Measurements from ENCODE around the gene POLD1.

POLD1 gene

GRCh38 chr19:50444059-50444458 is 59.9 kb downstream of the POLD1 start:
- no peak for DNase-seq

GRCh38 chr19:50447053-50447452 is 62.9 kb downstream of the POLD1 start:
- no peak for DNase-seq

DNA sequence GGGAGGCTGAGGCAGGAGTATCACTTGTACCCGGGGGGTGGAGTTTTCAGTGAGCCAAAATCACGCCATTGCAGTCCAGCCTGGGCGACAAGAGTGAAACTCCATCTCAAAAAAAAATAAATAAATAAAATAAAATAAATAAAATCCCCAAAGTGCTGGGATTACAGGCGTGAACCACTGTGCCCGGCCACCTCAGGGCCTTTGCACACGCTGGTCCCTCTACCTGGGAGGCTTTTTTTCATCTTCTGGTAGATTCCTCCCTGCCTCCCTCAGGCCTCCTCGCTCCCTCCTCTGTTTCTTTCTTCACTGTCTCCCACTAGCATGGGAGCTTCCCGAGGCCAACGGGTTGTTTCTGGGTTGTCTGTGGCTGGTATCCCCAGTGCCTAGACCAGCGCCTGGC is 63.6 kb downstream of the POLD1 start:
- no peak for DNase-seq

DNA sequence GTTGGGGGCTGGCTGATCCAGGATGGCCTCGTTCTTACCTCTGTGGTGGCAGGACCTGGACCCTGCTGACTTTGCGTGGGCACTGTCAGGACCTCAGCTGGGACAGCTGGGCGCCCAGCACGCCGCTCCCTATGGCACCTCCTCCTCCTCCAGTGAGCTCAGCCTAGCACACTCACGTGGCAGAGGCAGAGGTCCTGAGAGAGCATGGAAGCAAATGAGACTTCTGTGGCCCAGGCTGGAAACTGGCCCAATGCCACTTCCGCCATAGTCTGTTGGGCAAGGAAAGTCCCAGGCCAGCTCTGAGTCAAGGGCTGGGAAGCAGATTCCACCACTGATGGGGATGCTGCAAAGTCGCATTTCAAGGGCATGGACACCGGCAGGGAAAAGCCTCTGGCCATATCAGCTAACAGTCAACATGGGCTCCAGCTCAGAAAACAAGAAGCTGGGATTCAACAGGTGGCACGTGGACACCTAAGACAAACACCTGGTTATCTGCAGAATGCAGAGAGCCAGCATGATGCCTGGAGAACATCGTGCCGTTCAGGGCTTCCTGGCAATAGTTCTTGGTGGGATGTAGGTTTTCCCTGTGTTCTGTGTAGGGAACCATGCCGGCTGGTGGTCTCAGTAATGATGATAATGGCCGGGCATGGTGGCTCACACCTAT is 65.2 kb downstream of the POLD1 start:
- DNase-seq: no peak

- no peak for DNase-seq
These were observed 66.4 kb downstream of the POLD1 start for GRCh38 chr19:50450369-50451222.

DNA sequence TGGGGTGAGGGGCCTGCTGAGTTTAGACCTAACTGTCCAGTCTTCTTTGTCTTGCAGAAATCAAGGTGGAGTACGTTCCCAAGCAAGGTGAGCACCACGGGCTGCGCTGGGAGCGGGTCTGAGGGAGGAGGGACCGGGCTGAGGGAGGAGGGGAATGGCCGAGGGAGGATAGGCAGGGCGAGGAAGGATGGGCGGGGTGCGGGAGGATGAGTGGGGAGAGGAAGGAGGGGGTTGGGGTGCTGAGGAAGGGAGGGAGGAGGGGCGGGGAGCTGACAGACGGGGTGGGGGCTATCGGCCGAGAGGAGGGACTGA is 67.0 kb downstream of the POLD1 start:
- DNase-seq: no peak

GRCh38 chr19:50453243-50453642 is 69.1 kb downstream of the POLD1 start:
- DNase-seq: no peak

DNA sequence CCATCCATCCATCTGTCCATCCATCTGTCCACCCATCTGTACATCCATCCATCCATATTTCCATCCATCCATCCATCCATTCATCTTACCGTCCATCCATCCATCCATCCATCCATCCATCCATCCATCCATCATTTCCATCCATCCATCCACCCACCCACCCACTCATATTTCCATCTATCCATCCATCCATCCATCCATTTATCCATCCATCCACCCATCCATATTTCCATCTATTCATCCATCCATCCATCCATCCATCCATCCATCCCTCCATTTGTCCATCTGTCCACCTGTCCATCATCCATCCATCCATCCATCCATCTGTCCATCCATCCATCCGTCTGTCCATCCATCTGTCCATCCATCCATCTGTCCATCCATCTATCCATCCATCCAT is 71.8 kb downstream of the POLD1 start:
- DNase-seq: no peak

DNA sequence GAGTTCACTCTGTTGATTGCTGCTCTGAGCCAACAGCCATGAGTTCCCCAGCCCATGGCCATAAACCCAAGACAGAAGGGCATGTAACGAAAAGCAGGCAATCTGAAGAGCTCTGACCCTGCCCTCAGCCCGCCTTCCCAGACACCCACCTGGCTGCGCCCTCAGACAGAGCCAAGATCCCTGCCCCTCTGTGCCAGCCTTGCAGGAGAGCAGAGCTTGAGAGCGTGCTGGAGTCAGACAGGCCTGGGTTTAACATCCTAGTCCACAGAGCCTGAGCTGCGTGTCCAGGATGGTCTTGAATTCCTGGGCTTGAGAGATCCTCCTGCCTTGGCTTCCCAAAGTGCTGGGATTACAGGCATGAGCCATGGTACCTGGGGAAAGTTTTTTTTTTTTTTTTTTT is 73.2 kb downstream of the POLD1 start:
- DNase-seq: no peak

DNA sequence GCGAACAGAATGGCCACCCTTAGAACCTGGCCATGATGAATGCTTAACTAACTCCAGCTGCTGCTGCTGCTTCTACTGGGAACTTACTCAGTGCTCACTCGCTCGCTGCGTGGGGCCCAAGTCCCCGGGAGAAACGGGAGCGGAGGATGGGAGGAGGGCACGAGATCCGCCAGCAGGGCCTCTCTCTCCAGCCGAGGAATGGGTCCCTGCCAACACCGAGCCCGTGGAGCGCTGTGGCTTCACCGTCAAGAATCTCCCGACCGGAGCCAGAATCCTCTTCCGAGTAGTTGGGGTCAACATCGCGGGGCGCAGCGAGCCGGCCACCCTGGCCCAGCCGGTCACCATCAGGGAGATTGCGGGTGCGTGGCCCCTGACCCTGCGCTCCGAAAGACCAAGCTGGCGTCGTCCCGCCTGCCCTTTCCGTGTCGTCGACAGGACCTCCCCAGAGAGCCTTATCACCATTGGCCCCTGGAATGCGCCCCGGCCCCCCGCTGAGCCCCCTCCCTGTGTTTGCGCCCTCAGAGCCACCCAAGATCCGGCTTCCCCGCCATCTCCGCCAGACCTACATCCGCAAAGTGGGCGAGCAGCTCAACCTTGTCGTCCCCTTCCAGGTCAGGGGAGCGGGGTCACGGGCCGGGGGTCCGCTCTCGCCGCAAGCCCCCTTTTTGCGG is 74.4 kb downstream of the POLD1 start:
- DNase-seq: no peak

GRCh38 chr19:50459067-50459456 is 74.9 kb downstream of the POLD1 start:
- no peak for DNase-seq

- DNase-seq: no peak
These were observed 75.5 kb downstream of the POLD1 start for GRCh38 chr19:50459638-50460037.

GRCh38 chr19:50460161-50460765 is 76.1 kb downstream of the POLD1 start:
- DNase-seq: no peak

DNA sequence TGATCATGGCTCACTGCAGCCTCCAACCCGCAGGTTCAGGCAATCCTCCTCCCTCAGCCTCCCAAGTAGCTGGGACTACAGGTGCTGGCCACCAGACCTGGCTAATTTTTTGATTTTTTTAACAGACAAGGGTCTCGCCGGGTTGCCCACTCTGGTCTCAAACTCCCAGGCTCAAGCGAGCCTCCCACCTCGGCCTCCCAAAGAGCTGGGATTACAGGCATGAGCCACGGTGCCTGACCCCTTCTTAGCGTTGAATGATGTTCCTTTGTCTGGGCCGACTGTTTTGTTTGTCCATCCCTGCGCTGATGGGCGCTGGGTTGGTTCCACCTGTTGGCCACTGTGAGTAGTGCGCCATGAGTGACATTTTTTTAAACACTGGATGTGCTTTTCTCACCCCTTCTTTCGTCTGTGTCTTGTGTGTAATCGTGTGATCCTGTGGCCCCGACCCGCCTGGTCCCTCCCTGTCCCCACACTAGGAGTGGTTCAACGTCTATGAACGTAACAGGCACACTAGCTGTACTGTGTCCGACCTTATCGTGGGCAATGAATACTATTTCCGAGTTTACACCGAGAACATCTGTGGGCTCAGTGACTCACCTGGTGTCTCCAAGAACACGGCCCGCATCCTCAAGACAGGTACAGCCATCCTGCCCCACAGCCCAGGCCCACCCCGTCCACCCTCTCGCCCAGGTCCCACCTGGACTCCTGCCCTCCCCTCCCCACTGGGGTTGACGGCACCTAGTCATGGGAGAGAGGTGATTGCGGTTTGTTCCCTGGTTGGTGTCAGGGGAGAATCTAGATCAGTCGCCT is 77.1 kb downstream of the POLD1 start:
- DNase-seq: no peak

DNA sequence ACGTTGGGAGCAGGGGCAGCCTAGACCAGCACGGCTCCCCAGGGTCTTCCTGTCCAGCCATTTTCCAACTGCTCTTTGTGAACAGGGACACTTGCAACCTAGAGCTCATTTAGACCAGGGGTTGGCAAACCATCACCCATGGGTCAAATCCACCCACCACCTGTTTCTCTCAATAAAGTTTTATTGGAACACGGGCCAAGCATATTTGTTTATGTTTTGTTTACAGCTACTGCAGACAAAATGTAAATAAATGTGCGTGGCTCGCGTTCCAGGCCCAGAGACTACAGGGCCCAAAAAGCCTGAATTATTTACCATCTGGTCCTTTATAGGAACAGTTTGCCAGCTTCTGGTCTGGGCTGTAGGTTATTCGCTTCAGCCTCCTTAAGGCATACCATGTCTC is 78.8 kb downstream of the POLD1 start:
- no peak for DNase-seq

DNA sequence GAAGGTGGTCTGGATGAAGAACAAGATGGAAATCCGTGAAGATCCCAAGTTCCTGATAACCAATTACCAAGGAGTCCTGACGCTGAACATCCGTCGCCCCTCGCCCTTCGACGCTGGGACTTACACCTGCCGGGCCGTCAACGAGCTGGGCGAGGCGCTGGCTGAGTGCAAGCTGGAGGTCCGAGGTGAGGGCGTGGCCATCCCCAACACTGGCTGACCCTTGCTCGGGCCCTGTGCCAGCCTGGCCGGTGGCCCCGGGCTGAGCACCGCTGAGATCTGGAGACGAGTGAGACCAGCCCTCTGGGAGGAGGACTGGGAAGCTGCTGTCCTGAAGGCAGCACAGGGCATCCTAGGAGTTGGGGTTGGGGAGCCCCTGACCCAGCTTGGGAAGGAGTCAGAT is 80.2 kb downstream of the POLD1 start:
- DNase-seq: no peak

DNA sequence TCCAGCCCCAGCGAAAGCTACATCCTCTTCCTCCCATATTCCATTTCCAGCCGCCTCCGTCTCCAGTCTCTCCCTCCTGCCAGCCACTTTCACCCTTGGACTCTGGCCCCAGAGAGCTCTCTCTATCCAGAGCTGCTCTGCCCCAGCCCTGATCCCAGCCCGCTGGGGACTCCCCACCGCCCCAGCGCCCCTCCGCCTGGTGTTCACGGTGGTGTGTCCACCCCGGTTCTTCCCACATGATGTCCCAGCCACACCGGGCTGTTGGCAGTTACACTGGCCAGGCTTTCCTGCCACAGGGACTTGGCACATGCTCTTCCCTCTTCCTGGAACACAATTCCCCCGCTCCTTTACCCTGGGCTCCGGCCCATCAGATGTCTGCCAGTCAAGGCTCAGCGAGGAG is 80.9 kb downstream of the POLD1 start:
- DNase-seq: no peak

DNA sequence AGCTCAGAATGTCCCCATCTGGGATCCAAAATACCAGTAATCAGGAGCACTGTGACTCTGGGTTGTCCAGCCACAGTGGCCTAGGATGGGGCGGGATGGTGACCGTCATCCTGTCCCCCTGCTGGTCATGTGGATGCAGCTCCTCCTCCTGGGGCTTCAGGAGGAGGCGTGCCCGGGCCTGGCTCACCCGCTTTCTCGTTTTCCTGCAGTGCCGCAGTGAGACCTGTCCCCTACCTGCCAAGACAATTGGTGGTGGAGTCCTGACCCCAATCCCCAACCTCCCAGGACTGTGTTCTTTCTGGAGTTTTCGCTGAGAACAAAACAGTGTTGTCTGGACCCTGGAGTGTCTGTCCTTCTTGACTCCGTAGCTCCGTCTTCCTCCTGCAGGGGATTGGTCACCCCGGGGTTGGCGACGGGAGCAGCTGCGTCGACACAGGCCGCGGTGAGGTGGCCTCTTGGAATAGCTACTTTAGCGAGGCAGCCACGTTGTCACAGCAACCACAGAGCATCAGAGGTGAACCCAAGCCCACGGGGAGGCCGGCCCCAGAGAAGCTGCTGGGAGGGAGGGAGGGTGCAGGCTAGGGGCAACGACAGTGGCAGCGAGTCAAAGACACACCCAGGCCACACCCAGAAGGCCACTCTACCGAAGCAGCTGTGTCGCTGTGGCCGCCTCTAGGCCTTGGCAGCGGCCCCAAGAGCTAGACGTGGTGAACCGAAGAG is 82.0 kb downstream of the POLD1 start:
- no peak for DNase-seq

GRCh38 chr19:50466706-50467039 is 82.5 kb downstream of the POLD1 start:
- DNase-seq: no peak

- DNase-seq: no peak
These were observed 83.4 kb downstream of the POLD1 start for GRCh38 chr19:50467566-50467965.

All from SIG-M5 (cell line).